NOMO-1 (cell line): ENCODE results near the gene AGRP.

Source experiments
- DNase-seq, 2 experiments: peaks; one replicate each; lab custom pipeline; 2025; ENCODE audit not compliant: unreplicated experiment in 2 of 2; lab: John Stamatoyannopoulos, UW

The AGRP gene

GRCh38 chr16:67445913-67446907, 37.1 kb downstream of the AGRP start:
- DNase-seq = no peak

GRCh38 chr16:67445441-67445912, 37.9 kb downstream of the AGRP start:
- no peak for DNase-seq

- DNase-seq = no peak
These were observed 38.3 kb downstream of the AGRP start for GRCh38 chr16:67445126-67445426.

- no peak for DNase-seq
These were observed 38.9 kb downstream of the AGRP start for GRCh38 chr16:67444259-67445125.

GRCh38 chr16:67443265-67443664, 40.1 kb downstream of the AGRP start:
- no peak for DNase-seq

GRCh38 chr16:67442581-67443255, 40.6 kb downstream of the AGRP start:
- DNase-seq = no peak

GRCh38 chr16:67441907-67442306, 41.4 kb downstream of the AGRP start:
- DNase-seq = no peak

GRCh38 chr16:67441271-67441753, 42.0 kb downstream of the AGRP start:
- DNase-seq = no peak

GRCh38 chr16:67438824-67439393, 44.4 kb downstream of the AGRP start:
- no peak for DNase-seq

GRCh38 chr16:67438098-67438791, 45.1 kb downstream of the AGRP start:
- no peak for DNase-seq

GRCh38 chr16:67437513-67437912, 45.8 kb downstream of the AGRP start:
- no peak for DNase-seq

GRCh38 chr16:67436640-67437193, 46.6 kb downstream of the AGRP start:
- no peak for DNase-seq

GRCh38 chr16:67435758-67436164, 47.6 kb downstream of the AGRP start:
- DNase-seq = no peak

GRCh38 chr16:67433131-67433719, 50.1 kb downstream of the AGRP start:
- no peak for DNase-seq
